GM19452 (cell line): ENCODE results near the gene DCTN1.
"Not testable (repeated sequence)": the region's sequence is repeated elsewhere in the genome, so short reads cannot be mapped to it uniquely, and the experiment has no call there.

Experiments
- ATAC-seq: cut with Tn5 transposase; IDR thresholded peaks from one replicate; pipeline ENCODE4 v1.9.1; 2021; ENCODE audit not compliant: unreplicated experiment

Gene DCTN1

GRCh38 chr2:74372674-74373073 is 7.4 kb downstream of the DCTN1 start:
- no peak for ATAC-seq

GRCh38 chr2:74371421-74371820 is 8.7 kb downstream of the DCTN1 start:
- ATAC-seq = no peak

- ATAC-seq = no peak
Measured at GRCh38 chr2:74369976-74370375, 10.1 kb downstream of the DCTN1 start.

GRCh38 chr2:74368499-74368898 is 11.6 kb downstream of the DCTN1 start:
- ATAC-seq = no peak

GRCh38 chr2:74367789-74368188 is 12.3 kb downstream of the DCTN1 start:
- ATAC-seq = no peak

- no peak for ATAC-seq
Measured at GRCh38 chr2:74366036-74366435, 14.1 kb downstream of the DCTN1 start.

- ATAC-seq = no peak
Measured at GRCh38 chr2:74364533-74365505, 15.3 kb downstream of the DCTN1 start.

GRCh38 chr2:74361327-74361726 is 18.8 kb downstream of the DCTN1 start:
- no peak for ATAC-seq

GRCh38 chr2:74357627-74358026 is 22.5 kb downstream of the DCTN1 start:
- no peak for ATAC-seq

- ATAC-seq = no peak
Measured at GRCh38 chr2:74349889-74350288, 30.2 kb downstream of the DCTN1 start.

- no peak for ATAC-seq
Measured at GRCh38 chr2:74347742-74348141, 32.4 kb downstream of the DCTN1 start.

- ATAC-seq = no peak
Measured at GRCh38 chr2:74347303-74347702, 32.8 kb downstream of the DCTN1 start.

GRCh38 chr2:74345272-74345943 is 34.7 kb downstream of the DCTN1 start:
- ATAC-seq = no peak

GRCh38 chr2:74343316-74343715 is 36.8 kb downstream of the DCTN1 start, which contains the start of gene SLC4A5:
SLC4A5 (minus strand) TSS chr2:74343416; CDS start chr2:74315023, 28,393 bp downstream.
- no peak for ATAC-seq

GRCh38 chr2:74336227-74336626 is 43.9 kb downstream of the DCTN1 start:
- not testable (repeated sequence) for ATAC-seq

GRCh38 chr2:74334931-74335333 is 45.2 kb downstream of the DCTN1 start:
- ATAC-seq = no peak

GRCh38 chr2:74333896-74334586 is 46.1 kb downstream of the DCTN1 start:
- ATAC-seq = no peak

- no peak for ATAC-seq
Measured at GRCh38 chr2:74333175-74333574, 46.9 kb downstream of the DCTN1 start.

- no peak for ATAC-seq
Measured at GRCh38 chr2:74332550-74333174, 47.4 kb downstream of the DCTN1 start.

GRCh38 chr2:74328573-74328972 is 51.5 kb downstream of the DCTN1 start:
- no peak for ATAC-seq

GRCh38 chr2:74328074-74328473 is 52.0 kb downstream of the DCTN1 start:
- ATAC-seq = no peak
